GM18909 (cell line): ENCODE data around the gene PLIN4.

Experiments
- ATAC-seq: cut with Tn5 transposase; IDR thresholded peaks from one replicate; pipeline ENCODE4 v1.9.1; 2021; ENCODE audit warnings: mild to moderate bottlenecking; ENCODE audit not compliant: unreplicated experiment, poor library complexity

The PLIN4 gene

DNA sequence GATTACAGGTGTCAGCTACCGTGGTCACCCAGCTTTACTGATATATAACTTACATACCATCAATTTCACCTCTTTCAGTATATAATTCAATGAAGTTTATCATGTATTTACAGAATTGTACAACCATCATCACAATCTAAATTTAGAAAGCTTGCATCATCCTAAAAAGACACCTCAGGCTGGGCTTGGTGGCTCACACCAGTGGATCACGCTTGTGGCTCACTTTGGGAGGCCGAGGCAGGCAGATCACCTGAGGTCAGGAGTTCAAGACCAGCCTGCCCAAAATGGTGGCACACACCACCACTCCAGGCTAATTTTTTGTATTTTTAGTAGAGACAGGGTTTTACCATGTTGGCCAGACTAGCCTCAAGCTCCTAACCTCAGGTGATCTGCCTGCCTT lies 50.5 kb downstream of the PLIN4 start:
- ATAC-seq, result no peak

DNA sequence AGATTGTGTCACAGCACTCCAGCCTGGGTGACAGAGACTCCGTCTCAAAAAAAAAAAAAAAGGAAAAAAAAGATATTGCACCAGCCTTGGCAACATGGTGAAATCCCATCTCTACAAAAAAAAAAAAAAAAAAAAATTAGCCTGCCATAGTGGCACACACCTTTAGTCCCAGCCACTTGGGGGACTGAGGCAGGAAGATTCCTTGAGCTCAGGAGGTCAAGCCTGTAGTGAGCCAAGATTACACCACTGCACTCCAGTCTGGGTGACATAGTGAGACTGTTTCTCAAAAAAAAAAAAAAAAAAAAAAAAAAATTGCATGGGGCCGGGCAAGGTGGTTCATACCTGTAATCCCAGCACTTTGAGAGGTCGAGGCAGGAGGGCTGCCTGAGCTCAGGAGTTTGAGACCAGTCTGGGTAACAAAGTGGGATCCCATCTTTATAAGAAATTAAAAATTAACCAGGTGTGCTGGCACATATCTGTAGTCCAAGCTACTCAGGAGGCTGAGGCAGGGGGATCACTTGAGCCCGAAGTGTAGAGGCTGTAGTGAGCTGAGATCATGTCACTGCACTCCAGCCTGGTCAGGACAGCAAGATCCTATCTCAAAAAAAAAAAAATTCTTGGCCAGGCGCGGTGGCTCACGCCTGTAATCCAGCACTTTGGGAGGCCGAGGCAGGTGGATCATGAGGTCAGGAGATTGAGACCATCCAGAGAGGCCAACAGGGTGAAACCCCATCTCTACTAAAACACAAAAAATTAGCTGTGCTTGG lies 53.3 kb downstream of the PLIN4 start:
- no peak for ATAC-seq

DNA sequence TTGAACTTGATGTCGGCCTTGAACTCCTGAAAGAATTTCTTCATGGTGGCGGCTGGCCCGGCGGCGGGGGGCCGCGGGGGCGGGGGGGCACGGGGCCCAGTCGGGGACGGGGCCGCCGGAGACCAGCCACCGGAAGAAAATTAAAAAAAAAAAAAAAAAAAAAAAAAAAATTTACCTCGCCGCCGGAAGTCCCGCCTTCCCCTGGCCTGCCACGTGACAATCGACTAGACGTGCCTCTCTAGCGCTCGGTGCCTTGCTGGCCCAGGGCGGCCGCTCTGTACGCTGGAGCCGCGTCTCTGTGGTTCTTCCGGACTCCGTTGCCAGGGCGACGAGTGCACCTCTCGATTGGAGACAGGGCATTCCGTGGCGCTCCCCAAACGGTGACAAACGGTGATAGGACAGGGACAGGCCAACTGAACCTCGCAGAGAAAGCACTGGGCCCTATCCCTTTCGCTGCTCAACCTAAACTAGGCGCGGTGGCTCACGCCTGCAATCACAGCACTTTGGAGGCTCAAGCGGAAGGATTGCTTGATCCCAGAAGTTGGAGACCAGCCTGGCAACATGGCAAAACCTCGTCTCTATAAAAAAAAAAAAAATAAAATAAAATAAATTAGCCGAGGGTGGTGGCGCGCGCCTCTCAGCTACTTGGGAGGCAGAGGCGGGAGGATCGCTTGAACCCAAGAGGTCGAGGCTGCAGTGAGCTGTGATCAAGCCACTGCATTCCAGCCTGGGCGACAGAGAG lies 60.5 kb downstream of the PLIN4 start, which contains the start of gene UBXN6:
UBXN6 (minus strand) TSS at position 141 of the 742 bp plus-strand sequence; CDS start at position 44, 97 bp downstream.
- ATAC-seq, result peak; percentile 89

DNA sequence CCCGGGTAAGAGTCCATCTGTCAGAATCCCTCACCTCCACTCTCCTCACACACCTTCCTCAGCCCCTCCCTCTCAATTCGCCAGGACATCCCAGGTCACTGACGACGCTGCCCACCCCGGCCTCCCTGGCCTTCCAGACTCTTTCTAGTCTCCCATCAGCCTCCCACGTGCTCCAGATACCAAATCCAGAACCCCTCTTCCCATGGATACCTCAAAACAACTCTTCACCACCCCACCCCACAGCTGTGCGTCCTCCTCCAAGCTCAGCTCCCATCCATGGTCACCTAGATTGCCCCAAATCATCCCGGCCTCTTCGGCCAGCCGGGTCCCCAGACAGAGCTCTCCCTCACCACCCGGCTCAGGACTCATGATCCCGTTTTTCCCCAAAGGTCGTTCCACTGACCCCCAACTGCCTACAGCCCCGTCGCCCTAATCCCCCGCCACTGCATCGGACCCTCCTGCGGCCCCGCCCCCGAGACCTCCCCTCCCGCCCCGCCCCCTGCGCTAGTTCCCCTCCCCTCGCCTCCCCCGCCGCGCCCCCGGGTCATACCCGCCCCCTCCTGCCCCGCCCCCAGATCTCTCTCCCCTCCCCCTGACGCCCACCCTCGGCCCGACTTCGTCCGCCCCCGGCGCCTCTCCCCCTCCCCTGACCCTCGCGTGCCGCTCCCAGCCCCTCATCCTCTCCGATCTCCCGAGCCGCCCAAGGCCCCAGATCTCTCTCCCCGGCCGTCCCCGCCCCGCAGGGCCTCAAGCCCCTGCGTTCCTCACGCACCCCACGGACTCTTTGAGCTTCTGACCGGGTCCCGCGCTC lies 61.2 kb downstream of the PLIN4 start:
- ATAC-seq, result peak; percentile 10

DNA sequence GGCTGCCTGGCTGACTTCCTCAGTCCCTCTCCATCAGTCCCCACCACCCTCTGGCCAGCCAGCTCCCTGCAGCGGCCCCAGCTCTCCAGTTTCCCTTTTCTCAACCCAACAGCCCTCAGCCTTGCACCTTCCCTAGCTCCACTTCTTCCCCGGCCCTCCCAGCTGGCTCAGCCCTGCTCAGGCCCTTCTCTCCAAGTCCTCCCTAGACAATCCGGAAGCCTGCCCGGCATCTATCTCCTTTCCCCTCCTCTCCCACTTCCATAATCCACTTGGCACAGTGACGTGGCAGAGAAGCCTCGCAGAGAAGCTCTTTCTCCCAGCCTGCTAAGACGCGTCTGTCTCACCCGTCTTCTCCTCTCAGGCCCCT lies 61.8 kb downstream of the PLIN4 start:
- no peak for ATAC-seq

DNA sequence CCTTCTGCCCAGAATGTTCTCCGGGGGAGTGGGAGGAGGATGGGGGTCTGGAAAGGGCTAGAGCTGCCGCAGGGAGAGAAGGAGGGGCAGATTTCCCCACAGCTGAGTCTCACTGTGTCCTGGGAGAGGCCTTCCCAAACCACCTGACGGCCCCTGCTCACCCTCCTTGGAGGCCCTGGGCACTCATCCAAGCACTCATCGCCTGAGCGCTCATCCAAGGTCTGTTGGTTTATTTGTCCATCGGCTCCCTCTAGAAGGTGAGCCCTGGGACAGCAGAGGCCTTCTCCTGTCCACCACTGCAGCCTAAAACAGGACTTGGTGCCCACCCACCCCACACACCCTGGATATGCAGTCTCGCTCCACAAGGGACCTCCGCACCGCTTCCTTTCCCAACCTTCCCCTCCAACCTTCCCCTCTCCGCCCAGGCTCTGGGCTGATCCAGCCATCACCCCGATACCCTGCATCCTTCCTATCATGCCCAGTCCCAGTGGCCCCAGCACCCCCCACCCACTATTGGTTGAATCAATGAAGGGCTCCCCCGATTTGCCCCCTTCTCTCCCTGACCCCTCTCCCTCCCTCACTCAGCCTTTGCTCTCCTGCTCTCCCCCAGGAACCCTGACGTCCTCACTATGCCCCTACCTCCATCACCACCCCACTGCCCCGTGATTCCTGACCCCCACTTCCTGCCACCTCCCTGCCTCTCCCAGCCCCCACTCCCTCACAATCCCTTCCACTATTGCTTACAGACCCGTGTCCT lies 62.4 kb downstream of the PLIN4 start:
- no peak for ATAC-seq

DNA sequence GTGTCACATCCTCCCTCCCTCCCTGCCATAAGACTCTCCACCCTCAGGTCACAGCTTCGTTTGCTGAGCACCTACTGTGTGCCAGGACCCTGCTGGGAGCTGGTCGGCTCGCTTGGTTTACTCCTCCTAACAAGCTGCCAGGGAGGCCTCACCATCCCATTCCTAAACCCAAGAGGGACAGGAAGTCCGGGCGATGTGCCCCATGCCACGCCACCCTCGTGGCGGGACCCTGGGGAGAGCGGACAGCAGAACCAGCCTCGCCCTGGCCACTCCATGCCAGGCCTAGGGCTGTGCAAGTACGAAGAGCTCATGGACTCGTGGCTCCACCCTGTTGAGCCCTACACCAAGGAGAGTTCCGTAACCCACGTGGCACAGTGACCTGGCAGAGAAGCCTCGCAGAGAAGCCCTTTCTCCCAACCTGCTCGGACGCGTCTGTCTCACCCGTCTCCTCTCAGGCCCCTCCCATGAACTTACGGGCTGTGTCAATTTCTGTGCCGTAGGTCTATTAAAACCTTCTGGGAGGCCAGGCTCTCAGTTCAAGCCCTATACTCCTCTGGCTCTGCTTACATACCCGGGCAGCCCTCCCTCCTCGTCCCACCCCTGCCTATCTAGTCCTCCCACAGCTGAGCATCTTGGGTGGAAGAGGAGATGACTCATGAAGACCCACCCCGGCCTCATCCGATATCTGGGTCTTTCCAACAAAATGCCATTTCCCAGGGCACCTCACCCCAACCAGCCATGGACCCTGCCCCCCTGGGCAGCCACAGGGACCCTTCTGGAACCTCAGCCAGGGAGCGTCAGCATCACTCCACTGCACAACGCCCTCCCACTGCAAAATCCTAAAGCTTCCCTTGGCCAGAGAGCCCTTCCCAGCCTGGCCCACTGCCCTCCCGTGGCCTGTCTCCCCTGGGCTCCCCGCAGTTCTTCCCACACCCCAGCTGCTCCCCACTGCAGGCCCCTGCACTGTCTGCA lies 63.3 kb downstream of the PLIN4 start:
- no peak for ATAC-seq

DNA sequence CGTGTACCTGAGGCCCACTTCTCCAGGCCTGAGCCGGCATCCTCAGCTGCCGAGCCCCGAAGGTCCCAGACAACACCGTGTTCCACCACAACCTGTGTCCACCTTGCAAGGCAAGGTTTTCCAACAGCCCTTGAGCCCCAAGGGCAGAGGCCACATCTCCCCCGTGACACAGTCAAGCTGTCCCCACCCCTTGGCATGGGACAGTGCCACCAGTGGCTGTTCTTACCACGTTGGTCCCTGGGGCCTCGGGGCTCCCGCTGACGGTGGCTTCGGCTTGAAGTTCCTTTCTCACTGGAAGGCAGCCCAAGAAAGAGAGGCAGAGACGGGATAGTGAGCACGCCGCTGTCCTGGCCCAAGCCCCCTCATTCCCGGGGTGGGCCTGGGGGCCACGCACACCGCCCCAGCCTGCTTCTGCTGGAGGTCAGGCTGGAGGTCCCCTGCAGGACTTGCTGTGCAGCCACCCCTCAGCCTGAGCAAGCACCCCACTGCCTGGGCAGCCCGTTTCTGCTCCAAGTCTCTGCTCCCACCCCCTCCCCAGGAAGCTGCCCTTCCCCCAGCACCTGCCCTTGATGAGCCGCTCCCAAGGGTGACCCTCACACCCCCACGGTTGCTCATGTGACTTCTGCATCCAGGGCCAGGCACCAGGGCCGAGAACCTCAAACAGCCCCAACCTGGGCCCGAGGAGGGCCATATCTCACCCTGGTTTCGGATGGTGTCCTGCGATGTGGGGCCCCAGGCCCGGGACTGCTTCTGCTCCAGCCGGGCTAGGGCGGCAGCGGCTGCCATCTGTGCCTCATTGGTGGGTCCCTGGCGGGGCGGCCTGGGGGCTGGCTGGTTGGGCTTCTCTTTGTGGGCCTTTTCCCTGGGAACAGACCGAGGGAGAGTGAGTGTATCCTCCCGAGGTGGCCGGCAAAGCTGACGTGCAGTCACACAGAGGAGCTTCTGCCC lies 64.8 kb downstream of the PLIN4 start:
- ATAC-seq, result no peak

DNA sequence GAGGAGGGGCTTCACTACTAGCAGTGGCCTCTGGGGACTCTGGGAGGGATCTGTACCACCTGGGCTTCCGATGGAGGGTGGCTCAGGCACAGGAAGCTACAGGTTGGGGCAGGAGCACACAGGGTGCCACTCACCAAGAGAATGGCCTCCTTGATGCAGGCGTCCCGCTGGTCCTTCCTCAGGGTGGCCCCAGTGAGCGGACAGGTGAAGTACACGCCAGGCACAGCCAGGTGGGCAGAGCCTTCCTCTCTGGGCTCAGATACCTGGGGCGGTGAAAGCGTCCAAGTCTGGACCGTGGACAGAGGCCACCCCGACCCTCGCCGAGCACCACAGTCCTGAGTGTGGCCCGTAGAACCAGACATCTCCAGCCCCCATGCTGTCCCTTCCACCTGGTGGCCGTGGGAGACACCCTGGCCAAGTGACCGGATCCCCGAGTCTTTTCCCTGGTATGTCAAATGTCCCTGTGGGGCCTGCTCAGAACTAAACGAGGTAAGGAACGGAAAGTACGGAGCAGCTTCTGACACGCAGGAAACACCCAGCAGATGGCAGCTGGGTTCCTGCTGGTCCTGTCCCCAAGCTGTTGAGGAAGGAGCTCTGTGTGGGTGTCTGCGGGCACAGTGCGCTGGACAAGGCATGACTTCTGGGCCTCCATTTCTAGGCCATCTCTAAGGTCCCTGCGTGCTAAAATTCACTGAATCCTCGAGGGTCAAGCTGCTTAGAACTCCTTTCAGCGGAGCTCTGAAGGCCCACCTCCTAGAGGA lies 65.9 kb downstream of the PLIN4 start:
- no peak for ATAC-seq
